Measurements from ENCODE around the gene FLACC1.
A peak's percentile ranks its signal among the peaks of the same experiment; 100 is the strongest.

The FLACC1 gene

GRCh38 chr2:201345625-201346213 is 11.4 kb downstream of the FLACC1 start:
- no peak for ATAC-seq (ENCODE audit: low read depth)
- TF ChIP-seq CTCF (IDR thresholded peaks at IDR 0.05; ENCODE audit: poor library complexity, severe bottlenecking) = no peak

GRCh38 chr2:201344663-201345366 is 12.3 kb downstream of the FLACC1 start:
- DNase-seq (ENCODE audit: low spot score) = no peak
- H3K36me3 ChIP-seq (ENCODE audit: low read depth) = no peaks in the 10 kb centered on the region
- no peak overlapping the region for H3K27ac ChIP-seq (ENCODE audit: poor library complexity, severe bottlenecking)
- H3K4me1 ChIP-seq (ENCODE audit: insufficient read depth, poor library complexity, severe bottlenecking) = no peaks in the 10 kb centered on the region
- H3K27me3 ChIP-seq (ENCODE audit: insufficient read depth, poor library complexity, severe bottlenecking) = no peaks in the 10 kb centered on the region
- peak; percentile 58 for ATAC-seq (ENCODE audit: low read depth)
- H3K9me3 ChIP-seq (ENCODE audit: severe bottlenecking) = no peaks in the 10 kb centered on the region
- H3K4me3 ChIP-seq (ENCODE audit: severe bottlenecking) = no peak overlapping the region
- peak; percentile 5 for TF ChIP-seq CTCF (IDR thresholded peaks at IDR 0.05; ENCODE audit: poor library complexity, severe bottlenecking)

More at GRCh38 chr2:201345625-201346213, 11.4 kb downstream of the FLACC1 start:
- Histone ChIP-seq H3K36me3 (ENCODE audit: low read depth) (no peaks in the 10 kb centered on the region), H3K27me3 (ENCODE audit: insufficient read depth, poor library complexity, severe bottlenecking) (no peaks in the 10 kb centered on the region), H3K4me3 (ENCODE audit: severe bottlenecking) (no peak overlapping the region), H3K4me1 (ENCODE audit: insufficient read depth, poor library complexity, severe bottlenecking) (no peaks in the 10 kb centered on the region), H3K27ac (ENCODE audit: poor library complexity, severe bottlenecking) (no peak overlapping the region), H3K9me3 (ENCODE audit: severe bottlenecking) (no peaks in the 10 kb centered on the region)
- DNase-seq (ENCODE audit: low spot score) = no peak

- Histone ChIP-seq H3K36me3 (ENCODE audit: low read depth) (no peaks in the 10 kb centered on the region), H3K27ac (ENCODE audit: poor library complexity, severe bottlenecking) (no peak overlapping the region), H3K27me3 (ENCODE audit: insufficient read depth, poor library complexity, severe bottlenecking) (no peaks in the 10 kb centered on the region), H3K9me3 (ENCODE audit: severe bottlenecking) (no peaks in the 10 kb centered on the region), H3K4me1 (ENCODE audit: insufficient read depth, poor library complexity, severe bottlenecking) (no peaks in the 10 kb centered on the region), H3K4me3 (ENCODE audit: severe bottlenecking) (no peak overlapping the region)
- TF ChIP-seq CTCF (IDR thresholded peaks at IDR 0.05; ENCODE audit: poor library complexity, severe bottlenecking) = no peak
- ATAC-seq (ENCODE audit: low read depth) (no peak), DNase-seq (ENCODE audit: low spot score) (no peak)
Measured at GRCh38 chr2:201343559-201343958, 13.6 kb downstream of the FLACC1 start.

- no peaks in the 10 kb centered on the region for H3K36me3 ChIP-seq (ENCODE audit: low read depth)
- TF ChIP-seq CTCF (IDR thresholded peaks at IDR 0.05; ENCODE audit: poor library complexity, severe bottlenecking) = no peak
- H3K4me1 ChIP-seq (ENCODE audit: insufficient read depth, poor library complexity, severe bottlenecking) = no peaks in the 10 kb centered on the region
- DNase-seq (ENCODE audit: low spot score) (no peak), ATAC-seq (ENCODE audit: low read depth) (no peak)
- H3K27ac ChIP-seq (ENCODE audit: poor library complexity, severe bottlenecking) = no peak overlapping the region
- H3K4me3 ChIP-seq (ENCODE audit: severe bottlenecking) = no peak overlapping the region
- no peaks in the 10 kb centered on the region for H3K9me3 ChIP-seq (ENCODE audit: severe bottlenecking)
- no peaks in the 10 kb centered on the region for H3K27me3 ChIP-seq (ENCODE audit: insufficient read depth, poor library complexity, severe bottlenecking)
Measured at GRCh38 chr2:201342923-201343322, 14.2 kb downstream of the FLACC1 start.

GRCh38 chr2:201329409-201329808 is 27.7 kb downstream of the FLACC1 start:
- Histone ChIP-seq H3K4me1 (ENCODE audit: insufficient read depth, poor library complexity, severe bottlenecking) (no peaks in the 10 kb centered on the region), H3K27ac (ENCODE audit: poor library complexity, severe bottlenecking) (no peak overlapping the region), H3K9me3 (ENCODE audit: severe bottlenecking) (peaks cover 3% of the 10 kb centered on the region), H3K27me3 (ENCODE audit: insufficient read depth, poor library complexity, severe bottlenecking) (no peaks in the 10 kb centered on the region), H3K4me3 (ENCODE audit: severe bottlenecking) (no peak overlapping the region), H3K36me3 (ENCODE audit: low read depth) (no peaks in the 10 kb centered on the region)
- no peak for TF ChIP-seq CTCF (IDR thresholded peaks at IDR 0.05; ENCODE audit: poor library complexity, severe bottlenecking)
- DNase-seq (ENCODE audit: low spot score) (no peak), ATAC-seq (ENCODE audit: low read depth) (no peak)

All from RWPE2 (cell line).